Stimulated activated CD8-positive, alpha-beta memory T cell treated with anti-CD3 and anti-CD28 coated beads, Interleukin-4, amount 100 ng/mL, for 48 hours (primary cell): ENCODE results near the gene MRPL36.
"Not testable (repeated sequence)": the region's sequence is repeated elsewhere in the genome, so short reads cannot be mapped to it uniquely, and the experiment has no call there.

Source experiments
- DNase-seq: peaks from one replicate; pipeline ENCODE4 v3.0.0-alpha.2; 2020

Gene MRPL36

GRCh38 chr5:1831677-1832313, 32.2 kb upstream of the MRPL36 start:
- DNase-seq, result no peak

- no peak for DNase-seq
Observed at GRCh38 chr5:1831257-1831656, 31.6 kb upstream of the MRPL36 start.

GRCh38 chr5:1830571-1831228, 31.1 kb upstream of the MRPL36 start:
- no peak for DNase-seq

GRCh38 chr5:1827886-1828397, 28.3 kb upstream of the MRPL36 start:
- DNase-seq, result peak; percentile 28

- no peak for DNase-seq
Observed at GRCh38 chr5:1827025-1827885, 27.6 kb upstream of the MRPL36 start.

GRCh38 chr5:1826235-1826980, 26.8 kb upstream of the MRPL36 start:
- DNase-seq, result no peak

GRCh38 chr5:1824903-1825841, 25.5 kb upstream of the MRPL36 start:
- DNase-seq, result no peak

GRCh38 chr5:1824109-1824821, 24.6 kb upstream of the MRPL36 start:
- no peak for DNase-seq

- no peak for DNase-seq
Observed at GRCh38 chr5:1823381-1824034, 23.9 kb upstream of the MRPL36 start.

GRCh38 chr5:1821862-1822261, 22.2 kb upstream of the MRPL36 start:
- DNase-seq, result no peak

- DNase-seq, result no peak
Observed at GRCh38 chr5:1820926-1821325, 21.3 kb upstream of the MRPL36 start.

GRCh38 chr5:1820381-1820780, 20.7 kb upstream of the MRPL36 start:
- DNase-seq, result no peak

GRCh38 chr5:1819458-1819857, 19.8 kb upstream of the MRPL36 start:
- no peak for DNase-seq

GRCh38 chr5:1818784-1819183, 19.1 kb upstream of the MRPL36 start:
- no peak for DNase-seq

- no peak for DNase-seq
Observed at GRCh38 chr5:1817261-1818043, 17.8 kb upstream of the MRPL36 start.

- DNase-seq, result not testable (repeated sequence)
Observed at GRCh38 chr5:1816495-1817089, 17.0 kb upstream of the MRPL36 start.

GRCh38 chr5:1815881-1816292, 16.2 kb upstream of the MRPL36 start:
- DNase-seq, result no peak

- DNase-seq, result no peak
Observed at GRCh38 chr5:1815071-1815786, 15.6 kb upstream of the MRPL36 start.
